WERI-Rb-1 (cell line): ENCODE data around the gene SLC17A7.

Source experiments
- DNase-seq: peaks from one replicate; pipeline ENCODE4 v3.0.0-alpha.2; 2020
- H3K27ac ChIP-seq: fragments of 250-450 bp; sonication (Bioruptor Pico); 2 replicates; pipeline ENCODE4 v1.5.1; 2020; ENCODE audit warnings: mild to moderate bottlenecking, moderate library complexity
- H3K27me3 ChIP-seq: fragments of 250-450 bp; sonication (Bioruptor Pico); 2 replicates; pipeline ENCODE4 v1.5.1; 2021; ENCODE audit warnings: mild to moderate bottlenecking, low read depth, moderate library complexity; ENCODE audit not compliant: insufficient read depth, severe bottlenecking
- H3K36me3 ChIP-seq: fragments of 250-450 bp; sonication (Bioruptor Pico); 2 replicates; pipeline ENCODE4 v1.5.1; 2020; ENCODE audit warnings: mild to moderate bottlenecking, moderate library complexity
- H3K4me3 ChIP-seq: 2 replicates; pipeline ENCODE4 v1.5.1; 2011; ENCODE audit warnings: low read depth, mild to moderate bottlenecking, control low read depth, low read length
- H3K9me3 ChIP-seq: fragments of 250-450 bp; sonication (Bioruptor Pico); 2 replicates; pipeline ENCODE4 v1.5.1; 2021; ENCODE audit warnings: mild to moderate bottlenecking, moderate library complexity; ENCODE audit not compliant: severe bottlenecking
- CTCF ChIP-seq: IDR thresholded peaks from 2 replicates; pipeline ENCODE4 v1.5.1; 2011; ENCODE audit warnings: low read depth, mild to moderate bottlenecking, control low read depth, inconsistent platforms, low read length

Gene SLC17A7

GRCh38 chr19:49414256-49414655, 27.1 kb downstream of the SLC17A7 start:
- no peaks in the 10 kb centered on the region for H3K27me3 ChIP-seq
- no peak for DNase-seq
- no peak for TF ChIP-seq CTCF
- no peak overlapping the region for H3K4me3 ChIP-seq
- no peaks in the 10 kb centered on the region for H3K9me3 ChIP-seq
- no peak overlapping the region for H3K27ac ChIP-seq
- H3K36me3 ChIP-seq, result no peaks in the 10 kb centered on the region

- Histone ChIP-seq H3K36me3 (no peaks in the 10 kb centered on the region), H3K9me3 (no peaks in the 10 kb centered on the region), H3K4me3 (no peak overlapping the region), H3K27ac (no peak overlapping the region), H3K27me3 (no peaks in the 10 kb centered on the region)
- no peak for DNase-seq
- no peak for TF ChIP-seq CTCF
Measured at GRCh38 chr19:49413348-49413747, 28.0 kb downstream of the SLC17A7 start.

- H3K4me3 ChIP-seq, result no peak overlapping the region
- TF ChIP-seq CTCF, result no peak
- DNase-seq, result no peak
- no peak overlapping the region for H3K27ac ChIP-seq
- no peaks in the 10 kb centered on the region for H3K36me3 ChIP-seq
- H3K9me3 ChIP-seq, result no peaks in the 10 kb centered on the region
- H3K27me3 ChIP-seq, result no peaks in the 10 kb centered on the region
Measured at GRCh38 chr19:49411681-49412326, 29.5 kb downstream of the SLC17A7 start.

GRCh38 chr19:49409441-49410029, 31.8 kb downstream of the SLC17A7 start:
- TF ChIP-seq CTCF, result no peak
- DNase-seq, result no peak
- H3K27ac ChIP-seq, result no peak overlapping the region
- no peak overlapping the region for H3K4me3 ChIP-seq
- H3K27me3 ChIP-seq, result no peaks in the 10 kb centered on the region
- H3K9me3 ChIP-seq, result no peaks in the 10 kb centered on the region
- no peaks in the 10 kb centered on the region for H3K36me3 ChIP-seq

- Histone ChIP-seq H3K36me3 (no peaks in the 10 kb centered on the region), H3K27me3 (no peaks in the 10 kb centered on the region), H3K4me3 (no peak overlapping the region), H3K27ac (peak overlapping the region; percentile 40), H3K9me3 (no peaks in the 10 kb centered on the region)
- TF ChIP-seq CTCF, result no peak
- DNase-seq, result no peak
Measured at GRCh38 chr19:49408816-49409440, 32.4 kb downstream of the SLC17A7 start.
